Measurements from ENCODE around the gene EGFLAM.

The EGFLAM gene

GRCh38 chr5:38289457-38289856, 31.1 kb downstream of the EGFLAM start:
- no peak for TF ChIP-seq ZNF274 (IDR thresholded peaks at IDR 0.05; ENCODE audit: low read depth, low read length)
- no peak overlapping the region for H3K4me3 ChIP-seq (ENCODE audit: low read length)

GRCh38 chr5:38290028-38290653, 31.8 kb downstream of the EGFLAM start:
- H3K4me3 ChIP-seq (ENCODE audit: low read length) = no peak overlapping the region
- TF ChIP-seq ZNF274 (IDR thresholded peaks at IDR 0.05; ENCODE audit: low read depth, low read length) = no peak

GRCh38 chr5:38291355-38291754, 33.0 kb downstream of the EGFLAM start:
- H3K4me3 ChIP-seq (ENCODE audit: low read length) = no peak overlapping the region
- no peak for TF ChIP-seq ZNF274 (IDR thresholded peaks at IDR 0.05; ENCODE audit: low read depth, low read length)

GRCh38 chr5:38292228-38292627, 33.9 kb downstream of the EGFLAM start:
- no peak overlapping the region for H3K4me3 ChIP-seq (ENCODE audit: low read length)
- no peak for TF ChIP-seq ZNF274 (IDR thresholded peaks at IDR 0.05; ENCODE audit: low read depth, low read length)

- no peak for TF ChIP-seq ZNF274 (IDR thresholded peaks at IDR 0.05; ENCODE audit: low read depth, low read length)
- no peak overlapping the region for H3K4me3 ChIP-seq (ENCODE audit: low read length)
Observed at GRCh38 chr5:38295751-38296150, 37.4 kb downstream of the EGFLAM start.

- H3K4me3 ChIP-seq (ENCODE audit: low read length) = no peak overlapping the region
Observed at GRCh38 chr5:38297830-38298608, 39.7 kb downstream of the EGFLAM start.

GRCh38 chr5:38299585-38299984, 41.2 kb downstream of the EGFLAM start:
- TF ChIP-seq ZNF274 (IDR thresholded peaks at IDR 0.05; ENCODE audit: low read depth, low read length) = no peak
- H3K4me3 ChIP-seq (ENCODE audit: low read length) = no peak overlapping the region

More at GRCh38 chr5:38297830-38298608, 39.7 kb downstream of the EGFLAM start:
- no peak for TF ChIP-seq ZNF274 (IDR thresholded peaks at IDR 0.05; ENCODE audit: low read depth, low read length)

- TF ChIP-seq ZNF274 (IDR thresholded peaks at IDR 0.05; ENCODE audit: low read depth, low read length) = no peak
- no peak overlapping the region for H3K4me3 ChIP-seq (ENCODE audit: low read length)
Observed at GRCh38 chr5:38305148-38305547, 46.8 kb downstream of the EGFLAM start.

GRCh38 chr5:38307845-38308244, 49.5 kb downstream of the EGFLAM start:
- no peak for TF ChIP-seq ZNF274 (IDR thresholded peaks at IDR 0.05; ENCODE audit: low read depth, low read length)
- no peak overlapping the region for H3K4me3 ChIP-seq (ENCODE audit: low read length)

- no peak for TF ChIP-seq ZNF274 (IDR thresholded peaks at IDR 0.05; ENCODE audit: low read depth, low read length)
- no peak overlapping the region for H3K4me3 ChIP-seq (ENCODE audit: low read length)
Observed at GRCh38 chr5:38316544-38317224, 58.3 kb downstream of the EGFLAM start.

GRCh38 chr5:38317868-38318267, 59.5 kb downstream of the EGFLAM start:
- no peak overlapping the region for H3K4me3 ChIP-seq (ENCODE audit: low read length)
- TF ChIP-seq ZNF274 (IDR thresholded peaks at IDR 0.05; ENCODE audit: low read depth, low read length) = no peak

- H3K4me3 ChIP-seq (ENCODE audit: low read length) = no peak overlapping the region
- TF ChIP-seq ZNF274 (IDR thresholded peaks at IDR 0.05; ENCODE audit: low read depth, low read length) = no peak
Observed at GRCh38 chr5:38319491-38319890, 61.1 kb downstream of the EGFLAM start.

GRCh38 chr5:38321978-38322377, 63.6 kb downstream of the EGFLAM start:
- H3K4me3 ChIP-seq (ENCODE audit: low read length) = no peak overlapping the region
- no peak for TF ChIP-seq ZNF274 (IDR thresholded peaks at IDR 0.05; ENCODE audit: low read depth, low read length)

GRCh38 chr5:38323645-38324295, 65.4 kb downstream of the EGFLAM start:
- TF ChIP-seq ZNF274 (IDR thresholded peaks at IDR 0.05; ENCODE audit: low read depth, low read length) = no peak
- H3K4me3 ChIP-seq (ENCODE audit: low read length) = no peak overlapping the region
